T47D (cell line): ENCODE results near the gene BPI.
"Not testable (repeated sequence)": the region's sequence is repeated elsewhere in the genome, so short reads cannot be mapped to it uniquely, and the experiment has no call there.

Experiments used
- DNase-seq, 2 experiments: peaks; one replicate each; pipeline versions ENCODE4 v3.0.0 to v3.0.0-alpha.2; 2011 to 2012; ENCODE audit warnings: low read depth in 1 of 2, low spot score in 1 of 2
- JUND ChIP-seq: IDR thresholded peaks from 2 replicates; pipeline ENCODE4 v1.6.1; 2012; ENCODE audit warnings: low read depth
- in situ Hi-C: cut with HindIII; loops from 2 replicates; pipeline ENCODE4 v1.10.0; 2016; ENCODE audit warnings: low sequenced_read_pairs, low pct_unique_long_range_greater_than_20kb

BPI gene

GRCh38 chr20:38303908-38304379, at the start of gene BPI:
TSS of gene BPI (plus strand) at chr20:38304156. CDS start at chr20:38304224, 68 bp downstream.
- DNase-seq: no peak
- in situ Hi-C loops: no loop called here
- no peak for TF ChIP-seq JUND

- in situ Hi-C loops, DNase-seq: not testable (repeated sequence)
These were observed 49.3 kb upstream of the BPI start for GRCh38 chr20:38254621-38255020.

GRCh38 chr20:38255393-38255792, 48.6 kb upstream of the BPI start:
- no peak for DNase-seq
- in situ Hi-C loops: no loop called here
- no peak for TF ChIP-seq JUND

GRCh38 chr20:38256021-38256420, 47.9 kb upstream of the BPI start:
- in situ Hi-C loops: no loop called here
- no peak for DNase-seq
- TF ChIP-seq JUND: no peak

- no peak for DNase-seq
- in situ Hi-C loops: no loop called here
- no peak for TF ChIP-seq JUND
These were observed 47.0 kb upstream of the BPI start for GRCh38 chr20:38256966-38257365.

- TF ChIP-seq JUND: no peak
- in situ Hi-C loops: no loop called here
- no peak for DNase-seq
These were observed 45.3 kb upstream of the BPI start for GRCh38 chr20:38258545-38259215.

- in situ Hi-C loops: no loop called here
These were observed 44.0 kb upstream of the BPI start for GRCh38 chr20:38260025-38260377.

GRCh38 chr20:38260378-38261053, 43.4 kb upstream of the BPI start, which contains the start of gene KIAA1755:
TSS of gene KIAA1755 (minus strand) at chr20:38260735. CDS start at chr20:38260500, 235 bp downstream.
- DNase-seq: no peak
- in situ Hi-C loops: no loop called here
- no peak for TF ChIP-seq JUND

More at GRCh38 chr20:38260025-38260377, 44.0 kb upstream of the BPI start:
- no peak for DNase-seq
- TF ChIP-seq JUND: no peak

- no peak for DNase-seq
- no peak for TF ChIP-seq JUND
- in situ Hi-C loops: no loop called here
These were observed 42.9 kb upstream of the BPI start for GRCh38 chr20:38261054-38261390.

GRCh38 chr20:38262931-38263330, 41.0 kb upstream of the BPI start:
- DNase-seq: no peak
- no peak for TF ChIP-seq JUND
- in situ Hi-C loops: no loop called here

GRCh38 chr20:38266426-38266825, 37.5 kb upstream of the BPI start:
- in situ Hi-C loops: no loop called here
- no peak for DNase-seq

GRCh38 chr20:38267296-38267695, 36.7 kb upstream of the BPI start:
- no peak for DNase-seq
- no peak for TF ChIP-seq JUND
- in situ Hi-C loops: no loop called here

More at GRCh38 chr20:38266426-38266825, 37.5 kb upstream of the BPI start:
- no peak for TF ChIP-seq JUND

- in situ Hi-C loops: no loop called here
- no peak for TF ChIP-seq JUND
- DNase-seq: no peak
These were observed 35.9 kb upstream of the BPI start for GRCh38 chr20:38267901-38268514.

GRCh38 chr20:38269040-38269439, 34.9 kb upstream of the BPI start:
- TF ChIP-seq JUND: no peak
- DNase-seq: peak in 1 of 2 experiments; percentile 15
- in situ Hi-C loops: no loop called here
